ENCODE results near the gene TMEM11.

TMEM11 gene

GRCh38 chr17:21210411-21211076 lies 3.4 kb downstream of the TMEM11 start:
- TF ChIP-seq, protein P1, sequence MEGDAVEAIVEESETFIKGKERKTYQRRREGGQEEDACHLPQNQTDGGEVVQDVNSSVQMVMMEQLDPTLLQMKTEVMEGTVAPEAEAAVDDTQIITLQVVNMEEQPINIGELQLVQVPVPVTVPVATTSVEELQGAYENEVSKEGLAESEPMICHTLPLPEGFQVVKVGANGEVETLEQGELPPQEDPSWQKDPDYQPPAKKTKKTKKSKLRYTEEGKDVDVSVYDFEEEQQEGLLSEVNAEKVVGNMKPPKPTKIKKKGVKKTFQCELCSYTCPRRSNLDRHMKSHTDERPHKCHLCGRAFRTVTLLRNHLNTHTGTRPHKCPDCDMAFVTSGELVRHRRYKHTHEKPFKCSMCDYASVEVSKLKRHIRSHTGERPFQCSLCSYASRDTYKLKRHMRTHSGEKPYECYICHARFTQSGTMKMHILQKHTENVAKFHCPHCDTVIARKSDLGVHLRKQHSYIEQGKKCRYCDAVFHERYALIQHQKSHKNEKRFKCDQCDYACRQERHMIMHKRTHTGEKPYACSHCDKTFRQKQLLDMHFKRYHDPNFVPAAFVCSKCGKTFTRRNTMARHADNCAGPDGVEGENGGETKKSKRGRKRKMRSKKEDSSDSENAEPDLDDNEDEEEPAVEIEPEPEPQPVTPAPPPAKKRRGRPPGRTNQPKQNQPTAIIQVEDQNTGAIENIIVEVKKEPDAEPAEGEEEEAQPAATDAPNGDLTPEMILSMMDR (IDR thresholded peaks at IDR 0.05; ENCODE audit: low read length, missing control alignments), result no peak
- DNase-seq (ENCODE audit: low read depth), result no peak
- no peak overlapping the region for H3K4me3 ChIP-seq (replicated peaks; ENCODE audit: low read depth, low read length)

DNA sequence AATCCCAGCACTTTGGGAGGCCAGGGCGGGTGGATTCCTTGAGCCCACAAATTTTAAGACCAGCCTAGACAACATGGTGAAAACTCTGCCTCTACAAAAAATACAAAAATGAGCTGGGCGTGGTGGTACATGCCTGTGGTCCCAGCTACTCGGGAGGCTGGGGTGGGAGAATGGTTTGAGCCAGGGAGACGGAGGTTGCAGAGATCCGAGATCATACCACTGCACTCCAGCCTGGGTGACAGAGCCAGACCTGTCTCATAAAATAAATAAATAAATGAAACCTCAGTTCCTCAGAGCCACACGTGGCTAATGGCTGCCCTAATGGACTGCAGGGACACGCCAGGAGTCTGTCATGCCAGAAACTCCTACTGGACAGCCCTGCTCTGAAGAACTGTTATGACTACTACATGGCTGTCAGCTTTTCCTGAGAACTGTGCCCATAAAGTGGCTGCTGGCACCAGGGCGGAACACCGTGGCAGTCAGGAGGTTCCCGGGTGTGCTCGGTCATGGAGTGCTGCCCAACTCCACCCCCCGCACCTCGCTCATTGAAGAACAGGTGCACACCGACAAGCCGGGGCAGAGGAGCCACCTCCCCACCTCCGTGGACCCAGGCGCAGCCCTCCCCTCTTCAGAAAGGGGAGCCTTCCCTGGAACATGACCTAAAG lies 4.3 kb downstream of the TMEM11 start:
- TF ChIP-seq, protein P1 (IDR thresholded peaks at IDR 0.05; ENCODE audit: low read length, missing control alignments), result no peak
- H3K4me3 ChIP-seq (replicated peaks; ENCODE audit: low read depth, low read length), result no peak overlapping the region
- DNase-seq (ENCODE audit: low read depth), result no peak

DNA sequence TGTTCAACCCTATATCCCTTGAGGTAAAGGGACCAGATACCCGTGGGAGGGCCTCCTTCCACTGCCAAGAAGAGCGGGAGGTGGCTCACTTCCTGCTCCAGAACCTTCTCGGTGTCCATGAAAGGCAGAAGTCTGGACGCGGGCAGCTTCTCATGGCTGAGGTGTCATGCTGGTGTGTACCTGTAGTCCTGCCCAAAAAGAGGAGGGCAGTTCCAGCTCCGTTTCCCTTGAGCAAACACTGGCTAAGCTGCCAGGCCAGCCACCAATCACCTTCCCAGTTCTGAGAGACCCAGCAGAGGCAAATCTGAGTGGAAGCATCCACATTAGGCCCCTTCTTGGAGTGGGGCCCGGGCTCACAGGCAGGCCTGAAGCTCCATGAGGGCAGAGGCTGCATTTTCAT lies 5.6 kb downstream of the TMEM11 start:
- no peak for DNase-seq (ENCODE audit: low read depth)
- no peak overlapping the region for H3K4me3 ChIP-seq (replicated peaks; ENCODE audit: low read depth, low read length)
- TF ChIP-seq, protein P1 (IDR thresholded peaks at IDR 0.05; ENCODE audit: low read length, missing control alignments), result no peak

DNA sequence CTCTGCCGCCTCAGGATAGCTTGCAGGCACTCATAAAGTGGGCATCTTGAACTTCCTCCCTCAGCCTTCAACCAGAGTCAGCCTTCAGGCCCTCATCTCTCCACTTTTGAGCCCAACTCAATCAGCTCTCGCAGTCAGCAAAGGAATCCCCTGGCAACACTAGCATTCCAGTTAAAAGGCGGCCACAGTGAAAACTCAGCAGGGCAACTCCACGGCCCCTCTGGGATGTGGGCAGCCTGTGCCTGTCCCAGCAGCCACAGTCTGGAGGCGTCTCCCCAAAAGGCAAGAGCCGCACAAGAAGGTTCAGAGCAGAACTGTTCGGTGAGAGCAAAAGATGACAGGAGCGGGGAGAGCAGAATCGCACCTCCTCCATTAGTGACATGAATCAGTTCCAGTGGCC lies 9.0 kb downstream of the TMEM11 start:
- TF ChIP-seq, protein P1 (IDR thresholded peaks at IDR 0.05; ENCODE audit: low read length, missing control alignments), result no peak
- H3K4me3 ChIP-seq (replicated peaks; ENCODE audit: low read depth, low read length), result no peak overlapping the region
- DNase-seq (ENCODE audit: low read depth), result no peak

- TF ChIP-seq, protein P1 (IDR thresholded peaks at IDR 0.05; ENCODE audit: low read length, missing control alignments), result no peak
- H3K4me3 ChIP-seq (replicated peaks; ENCODE audit: low read depth, low read length), result no peak overlapping the region
- no peak for DNase-seq (ENCODE audit: low read depth)
Measured at GRCh38 chr17:21202512-21202911, 11.4 kb downstream of the TMEM11 start.

GRCh38 chr17:21201874-21202273 lies 12.1 kb downstream of the TMEM11 start:
- no peak overlapping the region for H3K4me3 ChIP-seq (replicated peaks; ENCODE audit: low read depth, low read length)
- TF ChIP-seq, protein P1 (IDR thresholded peaks at IDR 0.05; ENCODE audit: low read length, missing control alignments), result no peak
- DNase-seq (ENCODE audit: low read depth), result no peak

GRCh38 chr17:21201298-21201595 lies 12.7 kb downstream of the TMEM11 start:
- H3K4me3 ChIP-seq (replicated peaks; ENCODE audit: low read depth, low read length), result no peak overlapping the region
- no peak for DNase-seq (ENCODE audit: low read depth)
- TF ChIP-seq, protein P1 (IDR thresholded peaks at IDR 0.05; ENCODE audit: low read length, missing control alignments), result no peak

Data from fibroblast of pulmonary artery (primary cell).